ENCODE data around the gene ABLIM2. TPM values are rescaled to one million over a fixed set of nuclear protein-coding genes. Genes with fewer than 3 reads are reported as not detected.

Gene ABLIM2
- total RNA-seq, 4 donors from 2014 or later, result 5.9 to 20.0 (median 8.6) TPM

DNA sequence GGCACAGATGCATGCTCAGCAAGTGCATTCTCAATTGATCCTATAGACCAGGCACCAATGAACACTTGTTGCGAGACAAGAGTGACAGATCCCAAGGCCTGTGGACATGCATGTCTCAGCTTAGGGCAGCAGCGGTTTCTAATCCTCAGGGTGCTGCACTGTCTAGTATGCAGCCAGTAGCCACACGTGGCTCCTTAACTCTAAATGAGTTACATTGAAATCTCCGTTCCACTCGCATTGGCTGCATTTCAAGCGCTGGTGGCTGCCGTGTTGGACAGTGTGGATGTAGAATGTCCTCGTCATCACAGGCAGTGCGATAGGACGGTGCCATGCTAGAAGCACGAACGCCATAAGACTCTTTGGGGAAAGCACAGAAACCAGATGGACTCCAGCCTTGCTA, 194.9 kb downstream of the ABLIM2 start:
- TF ChIP-seq, protein P1, sequence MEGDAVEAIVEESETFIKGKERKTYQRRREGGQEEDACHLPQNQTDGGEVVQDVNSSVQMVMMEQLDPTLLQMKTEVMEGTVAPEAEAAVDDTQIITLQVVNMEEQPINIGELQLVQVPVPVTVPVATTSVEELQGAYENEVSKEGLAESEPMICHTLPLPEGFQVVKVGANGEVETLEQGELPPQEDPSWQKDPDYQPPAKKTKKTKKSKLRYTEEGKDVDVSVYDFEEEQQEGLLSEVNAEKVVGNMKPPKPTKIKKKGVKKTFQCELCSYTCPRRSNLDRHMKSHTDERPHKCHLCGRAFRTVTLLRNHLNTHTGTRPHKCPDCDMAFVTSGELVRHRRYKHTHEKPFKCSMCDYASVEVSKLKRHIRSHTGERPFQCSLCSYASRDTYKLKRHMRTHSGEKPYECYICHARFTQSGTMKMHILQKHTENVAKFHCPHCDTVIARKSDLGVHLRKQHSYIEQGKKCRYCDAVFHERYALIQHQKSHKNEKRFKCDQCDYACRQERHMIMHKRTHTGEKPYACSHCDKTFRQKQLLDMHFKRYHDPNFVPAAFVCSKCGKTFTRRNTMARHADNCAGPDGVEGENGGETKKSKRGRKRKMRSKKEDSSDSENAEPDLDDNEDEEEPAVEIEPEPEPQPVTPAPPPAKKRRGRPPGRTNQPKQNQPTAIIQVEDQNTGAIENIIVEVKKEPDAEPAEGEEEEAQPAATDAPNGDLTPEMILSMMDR (IDR thresholded peaks at IDR 0.05; ENCODE audit: low read depth), result no peak

GRCh38 chr4:7962609-7963508, 195.8 kb downstream of the ABLIM2 start:
- TF ChIP-seq, protein P1 (IDR thresholded peaks at IDR 0.05; ENCODE audit: low read depth), result no peak

- TF ChIP-seq, protein P1 (IDR thresholded peaks at IDR 0.05; ENCODE audit: low read depth), result no peak
Observed at GRCh38 chr4:7960790-7961655, 197.6 kb downstream of the ABLIM2 start.

DNA sequence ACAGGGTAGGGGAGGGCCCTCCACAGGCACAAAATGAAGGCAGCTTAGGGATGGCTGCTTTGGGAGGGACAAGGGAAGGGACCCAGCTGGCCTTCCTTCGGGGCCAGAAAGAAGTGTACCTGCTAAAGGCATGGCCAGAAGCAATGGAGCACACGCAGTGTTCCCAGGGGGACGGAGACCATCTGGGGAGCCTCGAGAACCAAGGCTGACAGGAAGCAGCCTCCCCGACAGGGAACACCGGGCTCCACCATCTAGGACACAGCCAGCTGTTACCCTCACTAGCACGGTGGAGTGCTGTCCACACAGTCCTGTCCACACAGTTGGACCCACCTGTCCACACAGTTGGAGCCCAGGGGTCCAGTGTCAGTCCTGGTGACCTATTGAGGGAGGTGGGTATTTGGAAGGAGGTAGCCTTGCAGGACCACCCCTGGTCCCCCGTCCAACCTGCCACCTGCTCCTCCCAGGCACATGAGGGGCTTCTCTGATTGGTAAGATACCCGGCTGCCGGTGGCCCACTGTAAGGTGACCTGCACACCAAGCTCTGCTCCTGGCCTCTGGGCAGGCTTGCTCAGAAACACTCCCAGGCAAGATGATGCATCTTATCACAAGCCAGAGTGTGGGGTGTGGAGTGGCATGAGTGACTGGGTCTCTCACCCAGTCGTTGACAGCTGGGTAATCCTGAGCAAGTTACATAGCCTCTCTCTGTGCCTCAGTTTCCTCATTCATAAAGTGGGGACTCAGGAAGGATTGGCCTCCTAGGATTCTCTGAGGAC, 198.4 kb downstream of the ABLIM2 start:
- TF ChIP-seq, protein P1 (IDR thresholded peaks at IDR 0.05; ENCODE audit: low read depth), result no peak

DNA sequence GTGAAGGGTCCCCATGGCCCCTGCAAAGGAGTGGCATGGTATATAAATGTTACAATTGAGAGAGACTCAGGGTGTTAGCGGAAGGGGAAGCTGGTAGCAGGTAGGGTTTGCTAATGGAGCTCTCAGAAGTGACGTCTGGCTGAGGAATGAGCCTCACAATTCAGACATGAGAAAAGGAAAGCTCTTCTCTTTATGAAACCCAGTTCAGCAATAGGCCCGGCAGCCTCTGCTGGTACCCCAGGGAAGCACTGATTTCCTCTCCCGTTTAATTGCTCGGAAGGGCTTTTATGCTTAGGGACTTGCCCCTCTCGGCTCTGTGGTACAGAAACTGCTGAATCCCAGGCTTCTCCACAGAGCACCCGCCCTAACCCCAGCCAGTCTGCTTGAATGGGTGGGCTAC, 199.5 kb downstream of the ABLIM2 start:
- TF ChIP-seq, protein P1 (IDR thresholded peaks at IDR 0.05; ENCODE audit: low read depth), result no peak

DNA sequence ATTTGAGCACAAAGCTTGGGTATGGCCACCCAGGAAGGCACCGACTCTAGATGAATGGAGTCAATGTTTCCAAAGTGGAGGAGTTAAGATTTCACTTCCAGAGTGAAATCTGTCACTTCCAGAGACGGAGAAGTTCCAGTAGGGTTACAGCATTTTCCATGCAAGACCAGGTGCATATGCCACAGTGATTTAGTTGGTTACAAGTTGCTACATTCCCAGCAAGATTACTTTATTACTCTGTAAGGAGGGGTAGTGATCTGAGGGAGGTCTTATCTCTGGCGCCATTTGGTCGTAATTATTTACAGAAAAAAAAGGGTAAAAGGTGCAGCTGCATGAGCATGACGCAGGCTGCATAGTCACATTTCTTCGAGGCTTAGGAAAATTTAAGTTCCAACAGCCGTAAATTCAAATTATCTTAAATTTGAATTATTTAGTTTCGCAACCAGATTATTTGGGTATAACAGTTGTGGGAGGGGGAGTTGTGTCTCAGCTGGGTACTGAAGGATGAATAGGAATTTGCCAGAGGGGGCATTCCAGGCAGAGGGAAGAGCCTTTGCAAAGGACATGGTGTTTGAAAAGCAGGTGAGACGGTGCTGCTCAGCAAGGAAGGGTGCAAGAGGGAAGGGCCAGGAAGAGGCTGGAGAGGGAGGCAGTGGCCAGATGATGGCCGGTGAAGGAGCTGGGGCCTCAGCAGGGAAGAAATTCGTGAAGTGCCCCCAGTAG, 201.5 kb downstream of the ABLIM2 start:
- TF ChIP-seq, protein P1 (IDR thresholded peaks at IDR 0.05; ENCODE audit: low read depth), result no peak
